ENCODE results near the gene PRDM11.

PRDM11 gene

DNA sequence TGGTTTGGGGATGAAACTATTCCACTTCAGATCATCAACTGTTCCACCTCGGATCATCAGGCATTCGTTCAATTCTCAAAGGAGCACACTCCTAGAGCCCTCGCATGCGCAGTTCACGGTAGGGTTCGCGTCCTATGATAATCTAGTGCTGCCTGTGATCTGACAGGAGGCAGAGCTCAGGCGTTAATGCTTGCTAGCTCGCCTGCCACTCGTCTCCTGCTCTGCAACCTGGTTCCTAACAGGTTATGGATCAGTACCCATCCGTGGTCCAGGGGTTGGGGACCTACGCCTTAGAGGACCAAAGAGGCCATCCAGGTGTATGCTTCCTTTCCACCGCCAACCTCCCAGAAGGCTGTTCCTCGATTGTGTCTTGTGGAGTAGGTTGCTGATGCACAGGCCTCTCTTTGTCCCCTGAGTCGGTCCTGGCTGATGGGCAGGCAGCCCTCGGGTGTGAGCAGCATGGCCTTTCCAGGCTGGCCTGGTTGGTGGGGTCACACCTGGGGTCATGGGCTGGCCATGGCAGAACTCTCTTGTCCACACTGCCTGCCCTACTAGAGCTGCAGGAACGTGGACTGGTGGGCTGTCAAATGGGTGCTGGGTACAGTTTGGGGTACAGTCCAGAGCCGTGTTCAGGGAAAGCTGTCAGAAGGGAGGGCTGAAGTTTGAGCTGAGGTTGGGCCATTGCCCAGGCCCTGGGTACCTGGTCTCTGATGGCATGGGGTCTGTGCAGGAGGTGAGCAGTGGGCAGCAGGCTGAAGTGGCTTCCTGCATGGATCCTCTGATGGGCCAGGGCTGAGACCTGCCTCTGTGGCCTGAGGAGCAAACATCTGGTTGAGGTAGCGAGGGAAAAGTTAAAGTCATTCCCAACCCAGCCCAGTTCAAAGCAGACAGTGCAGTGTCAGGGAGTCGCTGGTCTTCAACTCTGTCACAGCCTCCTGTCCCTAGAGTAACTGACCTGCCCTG lies 11.1 kb downstream of the PRDM11 start:
- DNase-seq (ENCODE audit: low read depth in 2 of 2), result no peak

- no peak for DNase-seq (ENCODE audit: low read depth in 2 of 2)
These were observed 11.8 kb downstream of the PRDM11 start for GRCh38 chr11:45158210-45158731.

- no peak for DNase-seq (ENCODE audit: low read depth in 2 of 2)
These were observed 12.6 kb downstream of the PRDM11 start for GRCh38 chr11:45158891-45159605.

DNA sequence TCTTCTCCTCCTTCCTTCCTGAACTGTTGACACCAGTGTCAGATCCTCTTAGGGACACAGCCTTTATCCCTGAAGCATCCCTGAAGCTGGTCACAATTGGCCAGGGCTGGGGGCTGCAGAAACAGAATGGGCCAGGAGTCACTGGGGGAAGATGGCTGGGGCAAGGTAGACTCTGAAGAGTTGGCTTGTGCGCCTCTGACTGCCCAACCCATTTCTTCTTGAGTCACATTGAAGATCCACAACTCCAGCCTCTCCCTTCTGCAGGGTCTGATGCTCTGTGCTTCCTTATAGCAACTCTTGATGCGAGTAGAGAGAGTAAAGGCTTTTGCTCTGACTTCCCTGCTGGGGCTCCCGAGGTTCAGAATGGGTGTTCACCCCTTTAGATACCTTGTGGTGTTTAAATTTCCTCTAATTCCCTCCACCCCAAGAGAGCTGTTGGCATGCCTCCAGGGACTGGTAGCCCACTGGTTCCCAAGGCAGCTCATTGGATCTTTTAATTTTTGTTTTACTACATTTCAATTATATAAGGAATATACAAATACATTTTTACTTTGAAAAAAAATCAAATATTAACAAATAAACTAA lies 13.4 kb downstream of the PRDM11 start:
- no peak for DNase-seq (ENCODE audit: low read depth in 2 of 2)

GRCh38 chr11:45161252-45162063 lies 15.0 kb downstream of the PRDM11 start:
- no peak for DNase-seq (ENCODE audit: low read depth in 2 of 2)

DNA sequence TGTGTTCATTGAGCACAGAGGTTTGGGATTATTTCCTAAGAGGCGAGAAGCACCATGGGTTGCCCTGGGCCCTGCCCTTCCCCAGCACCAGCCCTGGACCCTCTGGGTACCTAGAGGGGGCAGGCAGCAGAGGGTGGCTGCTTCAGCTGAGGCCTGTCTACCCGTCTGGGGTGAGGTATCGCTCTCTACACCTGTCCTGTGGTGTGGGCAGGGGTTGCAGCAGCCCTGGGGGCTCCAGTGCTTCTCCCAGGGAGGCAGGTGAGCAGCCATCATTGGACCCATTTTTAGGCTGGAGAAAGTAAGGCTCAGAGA lies 15.6 kb downstream of the PRDM11 start:
- no peak for DNase-seq (ENCODE audit: low read depth in 2 of 2)

GRCh38 chr11:45162916-45163879 lies 16.8 kb downstream of the PRDM11 start:
- no peak for DNase-seq (ENCODE audit: low read depth in 2 of 2)

DNA sequence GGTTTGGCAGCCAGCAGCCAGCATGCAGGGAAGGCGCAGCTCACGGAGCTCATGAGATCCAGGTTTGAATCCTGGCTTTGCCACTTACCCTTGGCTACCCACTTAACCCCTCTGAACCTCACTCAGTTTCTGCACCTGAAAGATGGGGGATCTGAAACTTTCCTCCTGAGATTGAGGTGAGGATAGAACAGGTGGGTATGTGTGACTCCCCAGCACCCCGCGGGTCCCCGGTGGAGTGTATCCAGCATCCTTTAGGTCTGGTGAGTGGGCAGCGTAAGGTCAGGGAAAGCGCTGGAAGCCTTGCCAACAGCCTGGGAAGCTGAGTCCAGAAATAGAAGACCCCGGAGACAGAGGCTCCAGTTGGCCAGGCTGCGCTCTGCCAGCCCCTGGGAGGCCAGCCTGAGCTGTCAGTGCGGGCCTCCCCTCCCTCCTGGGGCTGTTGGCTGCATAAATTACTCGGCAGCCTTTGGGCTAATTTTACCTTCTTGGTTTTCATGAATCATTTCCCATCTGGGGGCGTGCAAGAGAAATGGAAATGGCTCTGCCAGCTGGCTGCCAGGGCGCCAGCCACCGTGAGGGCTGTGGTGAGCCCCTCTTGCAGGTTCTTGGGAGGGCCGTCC lies 17.6 kb downstream of the PRDM11 start:
- DNase-seq (ENCODE audit: low read depth in 2 of 2), result no peak

GRCh38 chr11:45165386-45165785 lies 18.9 kb downstream of the PRDM11 start:
- no peak for DNase-seq (ENCODE audit: low read depth in 2 of 2)

DNA sequence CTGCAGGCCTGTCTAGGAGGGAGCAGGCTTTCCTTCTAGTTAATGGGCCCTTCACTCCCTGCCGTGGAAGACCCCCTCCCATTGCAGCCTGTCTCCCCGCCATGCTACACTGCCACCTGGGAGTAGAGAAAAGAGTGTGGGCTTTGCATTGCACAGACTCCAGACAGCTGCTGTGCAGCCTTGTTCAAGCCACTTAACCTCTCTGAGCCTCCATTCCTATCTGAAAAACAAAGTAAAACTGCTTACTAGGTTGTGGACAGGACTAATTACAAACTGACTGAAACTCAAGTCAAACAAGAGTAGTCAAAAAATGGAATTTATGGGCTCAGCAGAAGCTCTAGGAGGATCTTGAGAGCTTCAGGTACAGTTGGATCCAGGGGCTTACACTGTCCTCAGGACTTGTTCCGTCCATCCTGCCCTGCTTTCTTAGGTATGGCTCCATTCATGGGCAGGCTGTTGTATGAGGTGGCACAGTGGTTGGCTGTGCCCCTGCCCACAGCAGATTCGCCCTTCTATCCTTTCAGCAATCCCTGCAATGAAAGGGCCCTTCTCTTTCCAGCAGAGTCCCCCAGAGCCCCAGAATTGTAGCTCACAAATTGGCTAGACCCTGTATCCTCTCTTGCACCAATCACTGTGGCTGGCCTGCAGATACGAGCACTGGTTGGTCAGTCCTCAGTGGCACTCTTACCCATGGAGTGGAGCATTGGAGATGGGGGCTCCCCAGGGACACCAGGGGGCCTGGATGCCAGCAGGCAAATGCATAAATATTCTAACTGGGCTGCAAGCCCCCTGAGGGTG lies 19.6 kb downstream of the PRDM11 start:
- DNase-seq (ENCODE audit: low read depth in 2 of 2), result no peak

GRCh38 chr11:45166604-45166897 lies 20.1 kb downstream of the PRDM11 start:
- no peak for DNase-seq (ENCODE audit: low read depth in 2 of 2)

DNA sequence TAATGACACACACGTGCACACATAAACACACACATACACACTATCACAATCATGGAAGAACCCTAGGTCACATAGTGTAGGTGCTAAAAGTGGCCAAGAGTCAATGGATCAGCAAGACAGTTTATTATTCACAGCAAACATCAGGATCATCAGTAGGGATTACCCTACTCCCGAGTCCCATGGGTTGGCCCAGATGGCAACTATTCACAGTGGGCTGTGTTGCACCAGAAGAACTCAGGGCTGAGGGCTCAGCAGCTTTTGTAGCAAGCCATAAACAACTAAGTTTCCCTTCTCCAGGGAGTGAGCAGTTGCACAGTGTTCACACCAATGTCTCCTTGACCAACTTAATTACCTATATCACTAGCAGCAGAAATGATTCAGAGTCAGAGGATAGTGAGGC lies 20.8 kb downstream of the PRDM11 start:
- no peak for DNase-seq (ENCODE audit: low read depth in 2 of 2)

DNA sequence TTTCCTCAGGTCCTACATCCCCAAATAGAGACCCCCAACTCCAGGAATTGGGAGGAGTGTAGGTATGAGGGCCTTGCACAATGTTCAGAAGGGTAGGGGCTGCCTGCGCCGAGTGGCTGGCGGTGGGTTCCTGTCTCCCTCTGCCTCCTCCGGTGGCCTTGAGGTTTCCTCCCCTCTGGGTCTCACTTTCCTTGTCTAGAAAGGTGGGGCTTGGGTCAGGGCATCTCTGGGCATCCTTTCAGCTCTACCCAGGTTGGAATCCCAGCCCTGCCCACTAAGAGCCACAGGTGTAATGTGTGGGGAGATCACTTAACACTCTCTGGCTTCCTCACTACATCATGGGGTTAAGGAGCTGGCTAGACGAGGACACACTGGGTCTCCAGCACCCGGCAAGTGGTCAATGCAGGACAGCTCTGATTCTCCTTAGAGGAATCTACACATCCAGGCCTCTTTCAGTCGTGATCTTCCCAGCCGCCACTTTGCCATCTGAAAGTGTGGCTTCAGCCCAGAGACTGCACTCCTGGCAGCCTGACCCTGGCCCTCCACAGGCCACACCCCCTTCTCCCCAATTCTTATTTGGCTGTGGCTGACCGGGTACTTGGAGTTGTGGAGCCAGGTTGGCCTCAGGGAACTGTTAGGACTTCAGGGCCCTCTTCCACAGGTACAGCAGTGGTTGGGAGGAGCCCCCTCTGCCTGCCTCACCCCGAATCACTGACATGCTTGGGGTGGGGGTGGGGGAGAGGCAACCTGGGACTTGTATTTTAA lies 22.1 kb downstream of the PRDM11 start:
- DNase-seq (ENCODE audit: low read depth in 2 of 2), result no peak

DNA sequence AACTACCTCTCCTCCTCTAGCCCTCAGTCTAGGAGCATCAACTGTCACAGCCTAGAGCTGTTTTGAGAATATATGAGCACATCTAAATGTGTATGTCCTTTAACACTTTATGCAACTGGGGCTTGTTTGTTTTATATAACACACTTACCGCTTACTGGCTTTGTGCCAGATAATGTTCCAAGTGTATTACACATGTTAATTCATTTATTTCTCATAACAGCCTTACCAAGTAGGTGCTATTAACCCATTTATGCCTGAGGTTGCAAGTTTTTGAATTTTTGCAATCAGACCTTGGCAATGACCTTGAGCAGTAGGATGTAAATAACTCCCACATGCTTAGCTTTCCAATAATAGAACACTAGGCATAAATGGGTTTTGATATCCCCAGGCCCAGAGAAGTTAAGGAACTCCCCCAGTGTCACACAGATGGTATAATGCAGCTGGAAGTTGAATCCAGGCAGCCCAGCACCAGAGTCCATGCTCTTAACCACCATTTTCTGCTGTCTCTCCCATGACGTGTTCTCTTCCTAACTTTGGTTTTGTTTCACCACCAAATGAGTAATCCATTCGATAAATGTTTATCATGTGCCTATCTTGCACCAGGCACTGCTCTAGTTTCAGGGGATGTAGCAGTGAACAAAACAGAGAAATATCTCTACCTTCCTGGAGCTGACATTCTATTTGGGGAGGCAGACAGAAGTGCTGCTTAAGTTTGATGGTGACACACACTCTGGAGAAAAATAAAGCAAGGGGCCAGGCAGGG lies 23.1 kb downstream of the PRDM11 start:
- no peak for DNase-seq (ENCODE audit: low read depth in 2 of 2)

DNA sequence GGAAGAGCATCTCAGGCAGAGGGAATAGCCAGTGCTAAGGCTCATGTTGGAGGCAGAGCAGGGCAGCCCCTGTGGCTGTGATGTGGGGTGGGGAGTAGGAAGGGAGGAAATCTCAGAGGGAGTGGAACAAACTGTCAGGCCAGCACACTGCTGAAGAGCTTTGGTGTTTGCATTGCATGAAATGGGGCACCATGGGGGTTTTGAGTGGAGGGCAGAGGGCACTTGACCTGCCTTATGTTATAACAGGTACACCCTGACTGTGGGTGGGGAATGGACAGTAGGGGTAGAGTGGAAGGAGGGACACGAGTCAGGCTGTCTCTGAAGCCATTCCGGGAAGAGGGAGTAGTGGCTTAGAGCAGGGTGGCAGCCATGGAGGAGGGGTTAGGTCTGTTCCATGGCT lies 24.0 kb downstream of the PRDM11 start:
- DNase-seq (ENCODE audit: low read depth in 2 of 2), result no peak

- no peak for DNase-seq (ENCODE audit: low read depth in 2 of 2)
These were observed 25.1 kb downstream of the PRDM11 start for GRCh38 chr11:45171550-45171949.

DNA sequence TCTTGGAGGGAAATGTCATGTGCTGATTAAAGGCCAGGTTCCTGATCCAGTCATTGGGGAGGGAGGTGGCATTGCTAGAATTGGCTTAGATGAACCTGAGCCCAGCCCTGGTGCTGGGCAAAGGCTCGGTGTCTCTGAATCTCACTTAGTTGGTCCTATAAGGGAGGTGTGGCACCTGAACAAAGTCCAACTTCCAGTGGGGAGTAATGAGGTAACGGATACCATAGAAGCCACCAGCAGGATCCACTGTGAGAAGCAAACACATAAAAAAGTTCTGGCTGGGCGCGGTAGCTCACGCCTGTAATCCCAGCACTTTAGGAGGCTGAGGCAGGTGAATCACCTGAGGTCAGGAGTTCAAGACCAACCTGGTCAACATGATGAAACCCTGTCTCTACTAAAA lies 26.6 kb downstream of the PRDM11 start:
- DNase-seq (ENCODE audit: low read depth in 2 of 2), result no peak
